ENCODE results near the gene ZNF543.
A peak's percentile ranks its signal among the peaks of the same experiment; 100 is the strongest.
"Not testable (repeated sequence)": the region's sequence is repeated elsewhere in the genome, so short reads cannot be mapped to it uniquely, and the experiment has no call there.

Gene ZNF543

DNA sequence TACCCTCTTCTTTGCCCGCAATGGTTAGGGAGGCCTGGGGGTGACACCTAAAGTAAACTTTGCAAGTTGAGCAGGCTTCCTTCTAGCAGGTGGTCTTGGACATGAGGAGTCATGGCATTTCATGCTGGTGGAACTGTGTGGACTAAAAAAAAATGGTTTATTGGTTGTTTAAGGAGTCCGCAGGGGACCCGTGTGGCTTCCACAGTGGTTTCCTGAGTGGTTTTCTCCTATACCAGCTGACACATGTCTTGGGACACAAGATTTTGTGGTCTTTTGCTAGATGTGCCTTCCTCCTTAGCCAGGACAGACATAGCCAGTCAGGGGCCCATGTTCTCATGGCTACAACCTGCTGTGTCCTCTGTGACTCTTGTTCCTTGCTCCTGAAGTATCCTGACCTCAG lies 1.5 kb downstream of the ZNF543 start:
- no peak for DNase-seq

GRCh38 chr19:57324992-57325391 lies 4.7 kb downstream of the ZNF543 start:
- no peak for DNase-seq

- no peak for DNase-seq
Measured at GRCh38 chr19:57327993-57328392, 7.7 kb downstream of the ZNF543 start.

GRCh38 chr19:57334191-57334590 lies 13.9 kb downstream of the ZNF543 start:
- DNase-seq = no peak

DNA sequence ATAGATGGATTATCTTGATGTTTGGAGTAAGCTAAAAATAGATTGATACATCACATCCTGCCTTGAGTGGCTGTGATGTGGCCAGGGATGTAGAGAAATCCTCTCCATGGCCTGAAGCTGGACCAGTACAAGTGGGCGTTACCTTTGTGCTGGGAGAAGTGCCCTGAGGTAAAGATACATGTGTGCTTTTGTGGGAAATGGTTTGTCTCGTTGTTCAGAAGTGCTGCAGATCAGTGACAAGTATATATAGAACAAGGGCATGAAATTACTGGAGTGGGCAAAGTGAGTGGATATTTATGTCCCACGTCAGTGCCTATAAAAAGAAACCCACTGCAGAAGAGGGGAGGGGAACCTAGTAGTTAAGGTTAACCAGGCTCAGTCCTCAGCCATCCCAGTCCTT lies 18.6 kb downstream of the ZNF543 start:
- DNase-seq = no peak

DNA sequence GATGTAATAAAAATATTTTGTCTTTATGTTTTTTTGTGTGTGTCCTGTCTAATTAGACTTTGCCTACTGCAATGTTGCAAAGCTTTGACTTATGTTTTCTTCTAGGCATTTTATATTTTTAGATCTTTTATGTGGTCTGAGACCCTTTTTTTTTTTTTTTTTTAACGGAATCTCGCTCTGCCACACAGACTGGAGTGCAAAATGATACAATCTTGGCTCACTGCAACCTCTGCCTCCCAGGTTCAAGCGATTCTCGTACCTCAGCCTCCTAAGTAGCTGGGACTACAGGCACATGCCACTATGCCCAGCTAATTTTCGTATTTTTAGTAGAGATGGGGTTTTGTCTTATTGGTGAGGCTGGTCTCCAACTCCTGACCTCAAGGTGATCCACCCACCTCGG lies 22.3 kb downstream of the ZNF543 start:
- no peak for DNase-seq

DNA sequence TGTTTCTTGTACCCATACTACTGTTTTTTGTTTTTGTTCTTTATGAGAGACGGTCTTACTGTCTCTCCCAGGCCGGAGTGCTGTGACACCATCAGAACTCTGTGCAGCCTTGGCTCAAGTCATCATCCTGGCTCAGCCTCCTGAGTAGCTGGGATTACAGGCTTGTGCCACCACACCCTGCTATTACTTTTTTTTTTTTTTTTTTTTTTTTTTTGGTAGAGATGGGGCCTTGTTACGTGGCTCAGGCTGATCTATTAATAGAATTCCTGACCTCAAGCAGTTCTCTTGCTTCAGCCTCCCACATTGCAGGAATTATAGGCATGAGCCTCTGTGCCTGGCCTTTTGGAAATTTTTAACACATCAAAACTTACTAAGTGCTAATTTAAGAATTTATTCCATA lies 27.9 kb downstream of the ZNF543 start:
- DNase-seq = no peak

DNA sequence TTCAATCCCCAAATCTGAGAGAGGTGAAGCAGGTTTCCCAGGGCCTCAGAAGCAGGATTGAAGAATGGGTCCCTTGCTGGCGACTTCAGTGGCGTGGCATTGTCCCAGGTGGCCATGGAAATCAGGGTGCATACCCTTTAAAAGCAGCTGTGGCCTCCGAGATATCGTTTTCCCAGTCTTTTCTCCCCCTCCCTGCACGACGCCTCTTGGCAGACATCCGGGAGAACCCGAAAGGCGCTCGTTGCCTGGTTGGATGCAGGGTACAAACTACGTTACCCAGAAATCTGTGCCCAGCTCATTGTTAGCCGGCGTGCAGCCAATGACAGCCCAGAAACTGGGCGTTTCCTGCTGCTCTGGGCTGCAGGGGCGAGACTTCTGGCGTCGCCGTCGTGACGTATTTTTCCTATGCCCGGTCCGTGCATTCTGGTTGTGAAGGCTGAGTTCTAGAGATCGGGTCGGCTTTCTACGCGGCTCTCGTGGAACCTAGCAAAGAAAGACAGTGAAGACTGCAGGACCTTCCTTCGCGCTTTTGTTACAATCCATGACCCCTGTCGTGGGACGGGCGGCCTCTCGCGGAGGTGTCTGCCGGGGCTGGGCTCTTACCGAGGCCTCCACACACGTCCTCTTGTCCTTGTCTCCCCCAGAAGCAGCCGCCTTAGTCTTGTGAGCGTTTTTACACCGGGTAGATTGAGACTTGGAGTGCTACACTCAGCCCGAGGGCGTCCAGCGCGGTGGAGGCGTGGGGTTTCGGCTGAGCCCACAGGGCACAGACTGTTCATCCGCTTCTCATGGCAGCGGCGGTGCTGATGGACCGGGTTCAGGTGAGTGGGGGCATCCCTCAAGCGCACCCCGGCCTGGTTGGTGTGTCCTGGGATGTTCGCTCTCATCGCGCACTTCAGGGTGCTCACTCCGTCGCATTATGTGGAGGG lies 30.9 kb downstream of the ZNF543 start, which contains the start of gene ZNF304:
TSS of gene ZNF304 (plus strand) at position 395 of the 929 bp plus-strand sequence. CDS start at position 789, 394 bp downstream.
- peak; percentile 95 for DNase-seq

DNA sequence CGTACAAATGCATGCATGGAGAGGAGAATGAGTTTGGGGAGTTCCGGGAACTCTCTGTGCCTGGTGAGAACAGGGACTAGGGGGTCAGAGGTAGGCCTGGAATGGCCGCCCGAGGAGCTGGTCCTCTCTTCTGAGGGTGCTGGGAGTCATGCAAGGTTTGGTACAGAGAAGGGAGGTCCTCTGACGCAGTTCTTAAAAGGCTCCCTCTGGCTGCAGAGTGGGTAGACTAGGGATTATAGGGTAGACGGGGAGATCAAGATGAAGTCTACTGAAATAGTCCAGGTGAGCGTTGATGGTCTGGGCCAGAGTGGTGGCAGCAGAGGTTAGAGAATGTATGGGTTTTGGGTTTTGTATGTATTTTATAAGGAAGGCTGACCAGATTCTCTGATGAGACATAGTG lies 31.6 kb downstream of the ZNF543 start:
- no peak for DNase-seq

- DNase-seq = no peak
Measured at GRCh38 chr19:57355916-57356315, 35.6 kb downstream of the ZNF543 start.

DNA sequence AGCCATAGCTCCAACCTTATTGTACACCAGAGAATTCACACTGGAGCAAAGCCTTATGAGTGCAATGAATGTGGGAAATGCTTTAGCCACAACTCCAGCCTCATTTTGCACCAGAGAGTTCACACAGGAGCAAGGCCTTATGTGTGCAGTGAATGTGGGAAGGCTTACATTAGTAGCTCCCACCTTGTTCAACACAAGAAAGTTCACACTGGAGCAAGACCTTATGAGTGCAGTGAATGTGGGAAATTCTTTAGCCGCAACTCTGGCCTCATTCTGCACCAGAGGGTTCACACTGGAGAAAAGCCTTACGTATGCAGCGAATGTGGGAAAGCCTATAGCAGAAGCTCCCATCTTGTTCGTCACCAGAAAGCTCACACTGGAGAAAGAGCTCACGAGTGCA lies 37.1 kb downstream of the ZNF543 start:
- DNase-seq = no peak

- no peak for DNase-seq
Measured at GRCh38 chr19:57359300-57359699, 39.0 kb downstream of the ZNF543 start.

DNA sequence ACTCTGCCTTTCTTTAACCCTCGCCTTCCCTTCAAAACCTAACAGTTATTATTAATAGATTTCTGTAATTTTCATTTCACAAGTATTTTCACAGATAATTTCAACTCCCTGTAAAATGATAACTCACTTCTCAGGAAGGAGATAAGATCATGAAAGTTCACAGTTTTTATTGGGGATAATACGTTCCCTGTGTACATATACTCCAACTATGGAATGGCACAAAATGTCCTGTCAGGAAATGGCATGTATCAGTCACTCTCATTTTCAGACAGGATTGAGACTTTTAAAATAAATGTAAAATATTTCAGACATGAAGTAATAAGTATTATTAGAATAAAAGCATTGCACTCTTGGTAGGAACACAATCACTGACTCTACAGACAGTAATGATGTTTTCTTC lies 42.1 kb downstream of the ZNF543 start:
- no peak for DNase-seq

DNA sequence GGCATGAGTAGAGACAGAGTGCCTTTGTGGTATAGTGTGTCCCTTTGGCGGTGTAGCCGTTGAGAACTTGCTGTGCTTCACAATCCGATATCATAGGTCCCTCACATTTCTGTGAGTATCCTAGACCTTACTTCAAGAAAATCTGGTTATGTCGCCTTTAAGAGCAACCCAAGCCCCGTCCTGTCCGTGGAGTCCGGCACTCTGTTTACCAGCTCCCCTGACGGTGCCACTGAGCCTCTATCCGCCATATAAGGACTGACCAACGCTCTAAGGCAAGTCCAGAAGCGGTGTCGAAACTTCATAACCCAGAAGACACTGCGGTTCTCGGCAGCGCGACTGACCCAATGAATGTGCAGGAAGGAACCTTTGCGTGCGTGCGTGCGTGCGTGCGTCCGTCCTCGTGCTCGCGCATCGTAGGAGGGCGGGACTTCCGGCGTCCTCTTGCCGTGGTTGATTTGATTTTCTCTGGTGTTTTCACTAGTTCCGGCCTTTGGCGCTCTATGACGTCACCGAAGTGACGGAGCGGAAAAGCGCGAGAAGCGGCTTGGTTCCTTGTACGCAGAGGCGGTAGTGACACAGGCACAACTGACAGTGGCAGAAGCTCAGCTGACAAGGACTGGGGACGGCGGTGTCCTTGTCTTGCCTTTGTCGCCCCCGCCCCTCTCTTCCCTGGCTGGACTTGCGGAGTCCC lies 42.9 kb downstream of the ZNF543 start, which contains the start of the genes TRAPPC2B and ZNF547:
TSS of gene TRAPPC2B (plus strand) at position 555 of the 691 bp plus-strand sequence. CDS start 1,283 bp downstream, outside the sequence.
TSS of gene ZNF547 (plus strand) at position 555 of the 691 bp plus-strand sequence. CDS start 5,005 bp downstream, outside the sequence.
- peak; percentile 98 for DNase-seq

DNA sequence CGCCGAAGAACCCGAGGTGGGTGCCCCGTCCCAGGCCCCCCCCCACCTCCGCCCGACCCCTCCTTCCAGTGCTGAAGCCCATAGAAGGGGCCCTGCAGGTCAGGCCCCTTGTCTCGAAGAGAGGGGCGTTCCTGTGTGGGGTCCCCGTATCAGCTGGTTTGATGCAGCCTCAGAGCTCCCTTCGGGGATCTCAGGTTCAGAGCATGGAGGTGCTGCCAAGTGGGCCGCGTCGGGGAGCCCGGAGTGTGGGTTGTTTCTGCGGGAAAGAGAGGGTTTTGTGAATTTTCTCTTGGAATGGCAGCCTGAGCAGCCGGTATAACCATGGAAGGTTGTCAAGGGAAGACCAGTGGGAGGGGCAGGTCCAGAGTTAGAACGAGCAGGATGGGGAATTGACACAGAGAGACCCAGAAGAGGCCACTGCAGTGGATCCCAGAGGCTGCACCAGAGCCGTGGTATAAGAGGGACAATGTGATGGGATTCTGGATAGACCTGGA lies 43.5 kb downstream of the ZNF543 start:
- no peak for DNase-seq

DNA sequence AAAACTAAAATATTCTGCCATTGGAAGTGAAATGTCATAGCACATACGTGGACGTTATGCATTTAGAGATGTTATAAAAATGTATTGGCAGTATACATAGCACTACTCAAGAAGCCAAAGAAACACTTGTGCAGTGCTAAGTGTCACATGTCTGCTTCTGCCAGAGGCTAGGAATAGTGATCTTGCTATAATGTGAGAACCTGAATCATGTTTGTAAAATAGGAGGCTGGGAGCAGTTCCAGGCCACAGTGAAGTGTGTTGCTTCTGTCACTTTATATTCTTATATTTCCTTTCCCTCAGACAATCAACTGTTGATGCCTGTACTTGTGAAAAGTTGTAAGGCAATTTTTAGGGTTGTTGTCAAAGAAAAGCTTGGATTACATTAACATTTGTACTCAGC lies 46.5 kb downstream of the ZNF543 start:
- DNase-seq = no peak

DNA sequence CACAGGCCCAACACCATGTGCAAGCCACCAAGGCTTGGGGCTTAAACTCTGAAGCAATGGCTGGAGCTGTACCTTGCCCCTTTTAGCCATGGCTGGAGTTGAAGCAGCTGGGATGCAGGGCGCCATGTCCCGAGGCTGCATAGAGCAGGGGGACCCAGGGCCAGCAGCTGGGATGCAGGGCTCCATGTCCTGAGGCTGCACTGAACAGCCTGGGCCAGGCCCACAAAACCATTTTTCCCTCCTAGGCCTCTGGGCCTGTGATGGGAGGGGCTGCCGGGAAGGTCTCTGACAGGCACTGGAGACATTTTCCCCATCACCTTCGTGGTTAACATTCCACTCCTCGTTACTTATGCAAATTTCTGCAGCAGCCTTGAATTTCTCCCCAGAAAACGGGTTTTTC lies 53.9 kb downstream of the ZNF543 start:
- DNase-seq = no peak

DNA sequence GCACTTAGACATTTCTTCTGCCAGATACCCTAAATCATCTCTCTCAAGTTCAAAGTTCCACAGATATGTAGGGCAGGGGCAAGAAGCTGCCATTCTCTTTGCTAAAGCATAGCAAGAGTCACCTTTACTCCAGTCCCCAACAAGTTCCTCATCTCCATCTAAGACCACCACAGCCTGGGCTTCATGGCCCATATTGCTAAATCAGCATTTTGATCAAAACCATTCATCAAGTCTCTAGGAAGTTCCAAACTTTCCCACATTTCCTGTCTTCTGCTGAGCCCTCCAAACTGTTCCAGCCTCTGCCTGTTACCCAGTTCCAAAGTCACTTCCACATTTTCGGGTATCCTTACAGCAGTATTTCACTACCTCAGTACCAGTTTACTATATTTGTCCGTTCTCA lies 54.4 kb downstream of the ZNF543 start:
- not testable (repeated sequence) for DNase-seq

GRCh38 chr19:57376151-57376550 lies 55.9 kb downstream of the ZNF543 start:
- DNase-seq = no peak

DNA sequence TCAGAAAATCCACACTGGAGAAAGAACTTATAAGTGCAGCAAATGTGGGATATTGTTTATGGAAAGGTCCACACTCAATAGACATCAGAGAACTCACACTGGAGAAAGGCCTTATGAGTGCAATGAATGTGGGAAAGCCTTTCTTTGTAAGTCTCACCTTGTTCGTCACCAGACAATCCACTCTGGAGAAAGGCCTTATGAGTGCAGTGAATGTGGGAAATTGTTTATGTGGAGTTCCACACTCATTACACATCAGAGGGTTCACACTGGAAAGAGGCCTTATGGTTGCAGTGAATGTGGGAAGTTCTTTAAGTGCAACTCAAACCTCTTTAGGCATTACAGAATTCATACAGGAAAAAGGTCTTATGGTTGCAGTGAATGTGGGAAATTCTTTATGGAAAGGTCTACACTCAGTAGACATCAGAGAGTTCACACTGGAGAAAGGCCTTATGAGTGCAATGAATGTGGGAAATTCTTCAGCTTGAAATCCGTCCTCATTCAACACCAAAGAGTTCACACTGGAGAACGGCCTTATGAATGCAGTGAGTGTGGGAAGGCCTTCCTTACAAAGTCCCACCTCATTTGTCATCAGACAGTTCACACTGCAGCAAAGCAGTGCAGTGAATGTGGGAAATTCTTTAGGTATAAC lies 57.4 kb downstream of the ZNF543 start:
- no peak for DNase-seq
